OCI-LY3 (cell line): ENCODE data around the gene ARHGAP18.

Experiments
- H2AFZ ChIP-seq: fragments of 200-600, 300-600 bp; shearing (Covaris generic); 2 replicates; pipeline ENCODE4 v1.6.0; 2014; ENCODE audit warnings: antibody characterized with exemption, low read depth, low read length
- H3K27ac ChIP-seq: fragments of 200-600, 300-600 bp; sonication (generic); 2 replicates; pipeline ENCODE4 v1.5.1; 2014; ENCODE audit warnings: mild to moderate bottlenecking, low read length, moderate library complexity, mixed read lengths
- H3K27me3 ChIP-seq: fragments of 200-600, 300-600 bp; sonication (generic); 2 replicates; pipeline ENCODE4 v1.6.1; 2014; ENCODE audit warnings: low read depth, low read length, mixed read lengths
- H3K36me3 ChIP-seq: fragments of 200-600, 300-600 bp; sonication (generic); replicated peaks from 2 replicates; pipeline ENCODE3; 2014; ENCODE audit warnings: low read depth, low read length, mixed read lengths
- H3K4me1 ChIP-seq: fragments of 300-600, 200-600 bp; sonication (generic); 2 replicates; pipeline ENCODE4 v1.6.1; 2014; ENCODE audit warnings: low read length, mixed read lengths
- H3K4me2 ChIP-seq: fragments of 200-600, 300-600 bp; sonication (generic); 2 replicates; pipeline ENCODE4 v1.6.1; 2014; ENCODE audit warnings: low read length, mixed read lengths
- H3K4me3 ChIP-seq: fragments of 300-600, 200-600 bp; sonication (generic); 2 replicates; pipeline ENCODE4 v1.5.1; 2014; ENCODE audit warnings: antibody characterized with exemption, mild to moderate bottlenecking, low read length, moderate library complexity
- H3K79me2 ChIP-seq: fragments of 300-600, 200-600 bp; shearing (Covaris generic); 2 replicates; pipeline ENCODE4 v1.6.1; 2014; ENCODE audit warnings: mild to moderate bottlenecking, low read length, mixed read lengths
- H3K9ac ChIP-seq: fragments of 300-600, 200-600 bp; shearing (Covaris generic); 2 replicates; pipeline ENCODE4 v1.6.0; 2014; ENCODE audit warnings: mild to moderate bottlenecking, low read length, moderate library complexity
- H3K9me3 ChIP-seq: fragments of 200-600, 300-600 bp; shearing (Covaris generic); 2 replicates; pipeline ENCODE4 v1.6.1; 2014; ENCODE audit warnings: low read length, mixed read lengths; ENCODE audit not compliant: insufficient read depth
- H4K20me1 ChIP-seq: fragments of 200-600, 300-600 bp; sonication (generic); 2 replicates; pipeline ENCODE4 v1.6.1; 2016; ENCODE audit warnings: low read length, mixed read lengths; ENCODE audit not compliant: insufficient read depth
- EZH2phosphoT487 ChIP-seq: fragments of 200-600 bp; shearing (Covaris generic); IDR thresholded peaks from 2 replicates; pipeline ENCODE4 v1.6.1; 2018; ENCODE audit warnings: antibody characterized with exemption, mixed run types, low read depth
- TF ChIP-seq, protein P1 (sequence below): fragments of 200-600, 300-600 bp; sonication (generic); IDR thresholded peaks from 2 replicates; pipeline ENCODE4 v1.5.1; 2014; ENCODE audit warnings: antibody characterized with exemption, low read length, low read depth

ARHGAP18 gene

DNA sequence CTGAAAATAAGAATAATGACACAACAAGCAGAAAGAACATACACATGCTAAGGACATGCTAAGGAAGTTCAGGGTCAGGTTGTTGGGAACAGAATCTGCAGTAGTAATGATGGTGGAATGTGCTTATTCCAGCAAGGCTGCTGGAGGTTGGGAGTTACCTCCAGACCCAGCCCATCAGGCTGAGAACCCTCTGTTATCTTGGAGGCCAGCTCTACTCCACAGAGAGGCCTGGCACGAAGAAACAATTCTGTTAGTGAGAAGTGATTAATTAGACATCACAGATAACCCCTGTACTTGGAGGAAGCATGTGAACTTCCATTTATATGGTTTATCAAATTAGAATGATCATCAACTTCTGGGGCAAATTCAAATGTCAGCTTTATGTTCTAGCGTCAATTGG lies 22.1 kb upstream of the ARHGAP18 start:
- Histone ChIP-seq H3K4me3 (no peak overlapping the region), H3K9ac (no peak overlapping the region), H3K27me3 (no peaks in the 10 kb centered on the region), H3K79me2 (no peaks in the 10 kb centered on the region), H4K20me1 (no peaks in the 10 kb centered on the region), H2AFZ (peak overlapping the region; percentile 58; the same call in 1 of the 2 replicates), H3K27ac (no peak overlapping the region), H3K36me3 (no peaks in the 10 kb centered on the region), H3K4me1 (peaks cover 18% of the 10 kb centered on the region), H3K9me3 (no peaks in the 10 kb centered on the region), H3K4me2 (no peak overlapping the region)
- TF ChIP-seq, protein P1, sequence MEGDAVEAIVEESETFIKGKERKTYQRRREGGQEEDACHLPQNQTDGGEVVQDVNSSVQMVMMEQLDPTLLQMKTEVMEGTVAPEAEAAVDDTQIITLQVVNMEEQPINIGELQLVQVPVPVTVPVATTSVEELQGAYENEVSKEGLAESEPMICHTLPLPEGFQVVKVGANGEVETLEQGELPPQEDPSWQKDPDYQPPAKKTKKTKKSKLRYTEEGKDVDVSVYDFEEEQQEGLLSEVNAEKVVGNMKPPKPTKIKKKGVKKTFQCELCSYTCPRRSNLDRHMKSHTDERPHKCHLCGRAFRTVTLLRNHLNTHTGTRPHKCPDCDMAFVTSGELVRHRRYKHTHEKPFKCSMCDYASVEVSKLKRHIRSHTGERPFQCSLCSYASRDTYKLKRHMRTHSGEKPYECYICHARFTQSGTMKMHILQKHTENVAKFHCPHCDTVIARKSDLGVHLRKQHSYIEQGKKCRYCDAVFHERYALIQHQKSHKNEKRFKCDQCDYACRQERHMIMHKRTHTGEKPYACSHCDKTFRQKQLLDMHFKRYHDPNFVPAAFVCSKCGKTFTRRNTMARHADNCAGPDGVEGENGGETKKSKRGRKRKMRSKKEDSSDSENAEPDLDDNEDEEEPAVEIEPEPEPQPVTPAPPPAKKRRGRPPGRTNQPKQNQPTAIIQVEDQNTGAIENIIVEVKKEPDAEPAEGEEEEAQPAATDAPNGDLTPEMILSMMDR = no peak
- TF ChIP-seq EZH2phosphoT487 = no peak

DNA sequence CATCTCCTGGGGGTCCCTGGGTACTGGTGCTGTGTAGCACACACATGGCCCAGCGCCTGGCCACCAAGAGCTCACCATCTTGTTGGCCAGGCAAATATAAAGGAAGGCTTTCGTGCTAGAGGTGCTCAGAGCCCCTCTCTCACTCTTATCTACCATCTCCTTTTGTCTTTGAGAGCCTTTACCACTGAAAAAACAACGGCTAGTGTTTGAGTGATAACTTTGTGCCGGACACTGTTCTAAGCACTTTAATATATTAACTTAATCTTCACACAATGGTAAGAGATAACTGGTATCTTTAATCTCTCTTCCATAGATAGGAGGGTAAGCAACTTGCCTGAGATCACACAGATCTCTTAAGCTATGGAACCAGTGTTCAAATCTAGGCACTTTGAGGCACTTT lies 21.5 kb upstream of the ARHGAP18 start:
- Histone ChIP-seq H3K27me3 (no peaks in the 10 kb centered on the region), H3K4me1 (peaks cover 18% of the 10 kb centered on the region), H3K9me3 (no peaks in the 10 kb centered on the region), H3K27ac (no peak overlapping the region), H3K9ac (no peak overlapping the region), H3K4me3 (no peak overlapping the region), H2AFZ (peak overlapping the region; percentile 95; the same call in 1 of the 2 replicates), H3K79me2 (no peaks in the 10 kb centered on the region), H3K4me2 (no peak overlapping the region), H3K36me3 (no peaks in the 10 kb centered on the region), H4K20me1 (no peaks in the 10 kb centered on the region)
- TF ChIP-seq, protein P1 = no peak
- TF ChIP-seq EZH2phosphoT487 = no peak

DNA sequence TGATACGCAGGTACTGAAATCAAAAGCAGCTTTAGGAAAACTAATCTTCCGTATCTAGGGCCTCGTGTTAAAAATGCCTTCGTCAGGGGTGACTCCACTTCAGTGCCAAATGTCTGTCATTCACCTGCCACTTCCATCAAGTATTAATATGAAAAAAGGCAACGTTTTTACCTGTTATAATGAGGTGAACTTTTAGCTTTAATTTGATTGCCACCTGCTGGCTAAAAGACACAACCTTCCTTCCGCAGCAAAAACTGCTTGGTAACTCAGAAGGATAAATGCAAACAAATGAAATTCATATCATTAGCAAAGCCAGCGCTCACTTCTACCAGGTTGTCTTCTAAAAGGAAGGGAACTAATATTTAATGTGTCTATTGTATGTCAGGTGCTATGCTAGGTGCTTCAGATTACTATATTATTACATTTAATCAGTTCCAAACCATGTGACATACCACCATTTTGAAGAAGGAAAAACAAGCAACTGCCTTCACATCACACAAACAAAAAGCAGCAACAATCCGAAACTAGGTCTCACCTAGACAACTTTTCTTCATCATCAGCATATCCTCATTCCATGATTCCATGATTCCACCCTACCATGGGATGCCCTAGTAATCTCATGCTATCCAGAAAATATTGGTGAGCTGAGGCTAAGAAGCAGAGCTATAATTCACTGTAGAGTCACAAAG lies 20.6 kb upstream of the ARHGAP18 start:
- peaks cover 26% of the 10 kb centered on the region for H3K4me1 ChIP-seq
- peak overlapping the region; percentile 53 for H3K4me2 ChIP-seq
- H3K79me2 ChIP-seq = no peaks in the 10 kb centered on the region
- H3K4me3 ChIP-seq = no peak overlapping the region
- no peak overlapping the region for H3K27ac ChIP-seq
- no peaks in the 10 kb centered on the region for H3K36me3 ChIP-seq
- peak overlapping the region; percentile 31; the same call in 1 of the 2 replicates for H3K9ac ChIP-seq
- no peaks in the 10 kb centered on the region for H4K20me1 ChIP-seq
- no peaks in the 10 kb centered on the region for H3K9me3 ChIP-seq
- TF ChIP-seq, protein P1 = peak; percentile 76
- TF ChIP-seq EZH2phosphoT487 = no peak
- H2AFZ ChIP-seq = peak overlapping the region; percentile 95
- no peaks in the 10 kb centered on the region for H3K27me3 ChIP-seq

DNA sequence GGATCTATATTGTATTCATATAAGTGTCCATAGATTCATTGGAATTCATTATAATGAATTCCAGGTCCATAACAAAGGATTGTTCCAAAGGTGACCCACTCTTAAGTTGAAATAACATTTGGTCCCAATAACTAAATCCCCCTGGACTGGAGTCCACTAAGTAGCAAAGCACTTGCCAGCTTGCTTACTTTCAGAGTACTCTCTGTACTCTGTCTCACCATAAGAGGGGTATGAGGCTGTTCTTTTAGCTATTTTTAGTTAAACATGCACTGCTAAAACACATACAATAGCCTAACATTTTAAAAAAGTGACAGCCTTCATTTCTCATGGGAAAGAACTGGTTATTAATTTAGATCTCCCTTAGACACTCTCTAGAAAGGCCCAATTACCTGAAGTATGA lies 16.7 kb upstream of the ARHGAP18 start:
- TF ChIP-seq, protein P1 = no peak
- TF ChIP-seq EZH2phosphoT487 = no peak
- no peaks in the 10 kb centered on the region for H3K36me3 ChIP-seq
- H3K4me2 ChIP-seq = no peak overlapping the region
- no peak overlapping the region for H3K4me3 ChIP-seq
- no peak overlapping the region for H2AFZ ChIP-seq
- H3K9ac ChIP-seq = no peak overlapping the region
- H3K4me1 ChIP-seq = peaks cover 28% of the 10 kb centered on the region
- H3K27ac ChIP-seq = no peak overlapping the region
- H4K20me1 ChIP-seq = no peaks in the 10 kb centered on the region
- no peaks in the 10 kb centered on the region for H3K27me3 ChIP-seq
- no peaks in the 10 kb centered on the region for H3K79me2 ChIP-seq
- H3K9me3 ChIP-seq = no peaks in the 10 kb centered on the region
